Activated naive CD8-positive, alpha-beta T cell (primary cell): ENCODE measurements around the gene RIN1.
A peak's percentile ranks its signal among the peaks of the same experiment; 100 is the strongest.
"Not testable (repeated sequence)": the region's sequence is repeated elsewhere in the genome, so short reads cannot be mapped to it uniquely, and the experiment has no call there.

Source experiments
- H3K27ac Mint-ChIP-seq: one replicate; pipeline ENCODE4 v1.8.0; 2021; ENCODE audit warnings: mixed read lengths
- H3K27me3 Mint-ChIP-seq: one replicate; pipeline ENCODE4 v1.8.0; 2021; ENCODE audit warnings: mixed read lengths
- H3K36me3 Mint-ChIP-seq: one replicate; pipeline ENCODE4 v1.8.0; 2021; ENCODE audit warnings: mixed read lengths
- H3K4me1 Mint-ChIP-seq: one replicate; pipeline ENCODE4 v1.8.0; 2021; ENCODE audit warnings: low read depth, mixed read lengths
- H3K4me3 Mint-ChIP-seq: one replicate; pipeline ENCODE4 v1.8.0; 2021; ENCODE audit warnings: mild to moderate bottlenecking, mixed read lengths
- H3K9me3 Mint-ChIP-seq: one replicate; pipeline ENCODE4 v1.8.0; 2021; ENCODE audit warnings: low read depth, mixed read lengths

The RIN1 gene

DNA sequence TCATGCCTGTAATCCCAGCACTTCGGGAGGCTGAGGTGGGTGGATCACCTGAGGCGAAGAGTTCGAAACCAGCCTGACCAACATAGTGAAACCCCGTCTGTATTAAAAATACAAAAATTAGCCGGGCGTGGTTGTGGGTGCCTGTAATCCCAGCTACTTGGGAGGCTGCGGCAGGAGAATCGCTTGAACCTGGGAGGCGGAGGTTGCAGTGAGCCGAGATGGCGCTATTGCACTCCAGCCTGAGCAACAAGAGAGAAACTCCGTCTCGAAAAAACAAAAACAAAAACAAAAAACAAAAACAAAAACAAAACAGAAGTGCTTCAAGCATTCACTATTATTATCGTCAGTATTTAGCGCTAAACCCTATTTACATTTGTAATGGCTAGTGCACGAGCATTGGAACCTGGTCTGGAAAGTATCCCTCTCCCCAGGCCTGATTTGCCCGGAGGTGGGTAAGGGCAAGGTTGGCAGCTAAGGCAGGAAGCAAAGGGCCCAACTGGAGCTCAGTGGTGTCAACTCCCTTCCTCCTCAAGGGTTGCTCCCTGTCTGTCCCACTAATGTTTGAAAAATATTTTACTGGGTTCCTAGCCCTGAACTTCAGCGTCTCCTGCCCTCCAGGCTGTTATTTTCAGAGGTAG is 25.3 kb downstream of the RIN1 start:
- not testable (repeated sequence) for H3K27ac Mint-ChIP-seq, H3K27me3 Mint-ChIP-seq, H3K36me3 Mint-ChIP-seq, H3K4me3 Mint-ChIP-seq, H3K9me3 Mint-ChIP-seq
- peaks cover 29% of the 10 kb centered on the region for H3K4me1 Mint-ChIP-seq

DNA sequence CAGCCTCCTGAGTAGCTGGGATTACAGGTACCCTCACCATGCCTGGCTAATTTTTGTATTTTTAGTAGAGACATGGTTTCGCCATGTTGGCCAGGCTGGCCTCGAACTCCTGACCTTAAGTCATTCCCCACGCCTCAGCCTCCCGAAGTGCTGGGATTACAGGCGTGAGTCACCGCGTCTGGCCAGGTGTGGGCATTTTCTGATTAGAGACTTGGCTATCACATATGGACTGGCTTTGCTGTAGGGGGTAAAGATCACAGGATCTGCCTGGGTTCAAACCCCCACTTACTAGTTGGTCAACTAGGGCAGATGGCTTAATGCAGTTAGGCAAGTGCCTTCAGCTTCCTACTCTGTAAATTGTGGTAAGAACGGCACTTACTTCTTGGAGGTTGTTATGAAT is 25.9 kb downstream of the RIN1 start:
- H3K4me1 Mint-ChIP-seq, result peaks cover 23% of the 10 kb centered on the region
- no peaks in the 10 kb centered on the region for H3K36me3 Mint-ChIP-seq
- H3K27ac Mint-ChIP-seq, result no peak overlapping the region
- peaks cover 1% of the 10 kb centered on the region for H3K27me3 Mint-ChIP-seq
- H3K4me3 Mint-ChIP-seq, result no peak overlapping the region
- H3K9me3 Mint-ChIP-seq, result no peaks in the 10 kb centered on the region

DNA sequence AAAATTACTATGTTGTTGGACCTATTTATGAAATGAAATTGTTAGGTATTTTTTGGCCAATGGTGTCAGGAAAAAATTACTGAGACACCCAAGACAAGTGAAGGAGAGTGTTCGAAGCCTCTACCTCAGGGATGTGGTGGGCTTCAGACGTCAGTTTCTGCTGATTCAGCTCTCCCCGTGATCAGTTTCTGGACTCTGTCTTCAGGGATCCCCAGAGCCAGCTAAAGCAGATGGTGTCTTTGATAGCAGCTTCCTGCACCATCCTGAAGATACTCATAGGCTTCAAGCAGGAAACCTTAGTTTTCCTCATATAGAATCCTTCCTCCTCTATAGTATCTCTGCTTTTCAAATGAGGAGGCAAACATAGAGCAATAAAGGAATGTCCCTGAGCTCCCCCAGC is 26.8 kb downstream of the RIN1 start:
- no peaks in the 10 kb centered on the region for H3K9me3 Mint-ChIP-seq

GRCh38 chr11:66302656-66303055 is 33.6 kb downstream of the RIN1 start:
- Mint-ChIP-seq H3K27me3 (peaks cover under 1% of the 10 kb centered on the region), H3K36me3 (no peaks in the 10 kb centered on the region), H3K9me3 (no peaks in the 10 kb centered on the region), H3K27ac (no peak overlapping the region), H3K4me3 (no peak overlapping the region), H3K4me1 (no peaks in the 10 kb centered on the region)

More for the DNA sequence above, 26.8 kb downstream of the RIN1 start:
- Mint-ChIP-seq H3K36me3 (no peaks in the 10 kb centered on the region), H3K27ac (no peak overlapping the region), H3K27me3 (peaks cover 1% of the 10 kb centered on the region), H3K4me3 (no peak overlapping the region), H3K4me1 (peaks cover 16% of the 10 kb centered on the region)

DNA sequence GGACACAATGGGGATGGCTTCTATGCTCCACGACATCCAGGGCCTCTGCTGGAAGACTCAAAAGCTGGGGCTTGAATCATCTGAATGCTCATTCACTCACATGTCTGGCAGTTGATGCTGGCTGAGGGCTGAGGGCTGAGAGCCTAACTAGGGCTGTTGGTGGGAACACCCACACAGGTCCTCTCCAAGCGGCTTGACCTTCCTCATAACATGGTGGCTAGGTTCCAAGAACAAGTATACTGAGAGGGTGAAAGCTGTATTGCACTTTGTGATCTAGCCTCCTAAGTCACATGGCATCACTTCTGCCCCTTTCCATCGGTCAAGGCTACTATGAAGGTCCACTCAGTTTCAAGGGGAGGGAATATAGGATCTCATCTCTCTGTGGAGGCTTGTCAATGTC is 37.0 kb downstream of the RIN1 start:
- Mint-ChIP-seq H3K27me3 (no peaks in the 10 kb centered on the region), H3K4me3 (no peak overlapping the region), H3K27ac (no peak overlapping the region), H3K36me3 (no peaks in the 10 kb centered on the region), H3K4me1 (no peaks in the 10 kb centered on the region), H3K9me3 (no peaks in the 10 kb centered on the region)

GRCh38 chr11:66297610-66298009 is 38.6 kb downstream of the RIN1 start:
- Mint-ChIP-seq H3K9me3 (no peaks in the 10 kb centered on the region), H3K27ac (no peak overlapping the region), H3K4me3 (no peak overlapping the region), H3K4me1 (peaks cover 4% of the 10 kb centered on the region), H3K36me3 (peaks cover 4% of the 10 kb centered on the region), H3K27me3 (peaks cover 9% of the 10 kb centered on the region)

- Mint-ChIP-seq H3K27me3 (peaks cover 12% of the 10 kb centered on the region), H3K27ac (no peak overlapping the region), H3K9me3 (no peaks in the 10 kb centered on the region), H3K4me1 (peaks cover 18% of the 10 kb centered on the region), H3K4me3 (no peak overlapping the region), H3K36me3 (peaks cover 4% of the 10 kb centered on the region)
Measured at GRCh38 chr11:66294626-66295620, 41.3 kb downstream of the RIN1 start.

DNA sequence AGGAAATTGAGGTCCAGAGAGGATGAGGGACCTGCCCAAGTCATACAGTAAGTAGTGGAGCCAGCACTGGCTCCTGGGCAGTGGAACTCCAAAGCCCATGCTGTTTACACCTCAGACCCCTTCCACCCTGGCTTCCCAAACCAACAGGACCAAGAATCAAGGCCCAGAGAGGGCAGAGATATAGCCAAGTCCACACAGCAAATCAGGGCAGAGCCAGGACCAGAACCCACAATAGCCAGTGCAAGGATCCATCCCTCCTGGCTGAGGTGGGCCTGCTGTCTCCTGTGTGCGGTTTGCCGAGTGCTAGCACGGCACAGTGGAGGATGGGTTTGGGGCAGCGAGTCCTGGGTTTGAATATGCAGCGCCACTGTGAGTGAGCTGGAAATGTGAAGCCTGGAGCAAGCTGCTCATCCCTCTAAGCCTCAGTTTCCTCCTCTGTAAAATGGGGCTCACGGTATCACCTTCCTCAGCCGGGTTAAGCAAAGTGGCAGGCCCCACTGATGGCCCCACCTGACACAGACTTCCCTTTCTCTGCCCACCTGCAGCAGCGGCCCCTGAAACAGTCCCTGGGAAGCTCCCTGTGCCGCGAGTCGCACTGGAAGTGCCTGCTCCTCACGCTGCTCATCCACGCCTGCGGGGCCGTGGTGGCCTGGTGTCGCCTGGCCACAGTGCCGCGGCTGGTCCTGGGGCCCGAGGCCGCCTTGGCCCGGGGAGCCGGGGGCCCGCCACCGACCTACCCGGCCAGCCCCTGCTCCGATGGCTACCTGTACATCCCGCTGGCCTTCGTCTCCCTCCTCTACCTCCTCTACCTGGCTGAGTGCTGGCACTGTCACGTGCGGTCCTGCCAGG is 42.2 kb downstream of the RIN1 start:
- no peak overlapping the region for H3K27ac Mint-ChIP-seq
- H3K36me3 Mint-ChIP-seq, result peaks cover 4% of the 10 kb centered on the region
- peaks cover 26% of the 10 kb centered on the region for H3K4me1 Mint-ChIP-seq
- H3K4me3 Mint-ChIP-seq, result peak overlapping the region; percentile 47
- H3K9me3 Mint-ChIP-seq, result no peaks in the 10 kb centered on the region
- peaks cover 12% of the 10 kb centered on the region for H3K27me3 Mint-ChIP-seq

- H3K4me1 Mint-ChIP-seq, result peaks cover 26% of the 10 kb centered on the region
- peak overlapping the region; percentile 47 for H3K4me3 Mint-ChIP-seq
- no peaks in the 10 kb centered on the region for H3K9me3 Mint-ChIP-seq
- peaks cover 4% of the 10 kb centered on the region for H3K36me3 Mint-ChIP-seq
- no peak overlapping the region for H3K27ac Mint-ChIP-seq
- H3K27me3 Mint-ChIP-seq, result peaks cover 12% of the 10 kb centered on the region
Measured at GRCh38 chr11:66293352-66293751, 42.9 kb downstream of the RIN1 start.

DNA sequence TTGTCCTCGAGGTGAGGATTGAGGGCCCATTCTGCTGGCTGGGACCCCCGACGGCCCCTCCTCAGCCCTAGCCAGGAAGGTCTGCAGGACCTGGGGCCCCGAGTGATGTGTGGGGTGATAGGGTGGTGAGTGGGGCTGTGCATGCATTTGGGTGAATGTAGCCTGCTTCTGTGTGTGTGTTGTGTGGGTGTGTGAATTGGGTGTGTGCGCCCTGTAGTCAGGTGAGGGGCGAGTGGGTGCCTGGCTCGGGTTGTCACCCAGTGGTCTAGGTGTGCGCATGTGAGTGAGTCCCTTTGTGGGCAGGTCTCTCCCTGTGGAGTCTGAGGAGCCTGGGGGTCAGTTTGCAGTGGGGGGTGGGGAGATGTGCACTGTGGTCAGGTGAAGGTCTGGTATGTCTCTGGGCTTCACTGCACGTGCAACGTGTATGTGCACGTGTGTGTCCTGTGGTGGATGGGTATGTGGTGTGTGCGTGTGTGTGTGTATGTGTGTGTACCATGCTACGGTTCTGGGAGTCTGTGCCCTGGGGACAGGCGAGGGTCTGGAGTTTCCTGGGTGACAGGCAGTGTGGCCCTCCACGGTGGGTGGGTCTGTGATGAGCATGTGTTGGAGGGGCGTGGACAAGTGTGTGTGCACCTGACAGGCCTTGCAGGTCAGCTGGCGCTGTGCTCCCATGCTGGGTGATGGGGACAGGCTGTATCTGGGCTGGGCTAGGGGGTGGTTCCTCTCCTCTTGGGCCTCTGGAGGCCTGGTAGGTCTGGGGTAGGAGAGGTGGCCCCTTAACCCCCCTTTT is 43.5 kb downstream of the RIN1 start:
- Mint-ChIP-seq H3K4me3 (peak overlapping the region; percentile 81), H3K4me1 (peaks cover 26% of the 10 kb centered on the region), H3K36me3 (peaks cover 4% of the 10 kb centered on the region), H3K9me3 (no peaks in the 10 kb centered on the region), H3K27ac (peak overlapping the region; percentile 17), H3K27me3 (peaks cover 12% of the 10 kb centered on the region)

- Mint-ChIP-seq H3K4me1 (peaks cover 29% of the 10 kb centered on the region), H3K27ac (peak within 1 kb of the TSS; percentile 17), H3K9me3 (no peaks in the 10 kb centered on the region), H3K4me3 (peak within 1 kb of the TSS; percentile 90), H3K36me3 (peaks cover 4% of the 10 kb centered on the region), H3K27me3 (peaks cover 12% of the 10 kb centered on the region)
Measured at GRCh38 chr11:66291706-66292542, 44.3 kb downstream of the RIN1 start, which contains the start of gene TMEM151A. Gene TMEM151A, plus strand, starts transcription at chr11:66291894. Its CDS starts 120 bp downstream, at chr11:66292014.

- Mint-ChIP-seq H3K4me1 (peaks cover 32% of the 10 kb centered on the region), H3K27ac (no peak overlapping the region), H3K9me3 (no peaks in the 10 kb centered on the region), H3K4me3 (peak overlapping the region; percentile 27), H3K36me3 (peaks cover 4% of the 10 kb centered on the region), H3K27me3 (peaks cover 12% of the 10 kb centered on the region)
Measured at GRCh38 chr11:66291303-66291705, 44.9 kb downstream of the RIN1 start.

DNA sequence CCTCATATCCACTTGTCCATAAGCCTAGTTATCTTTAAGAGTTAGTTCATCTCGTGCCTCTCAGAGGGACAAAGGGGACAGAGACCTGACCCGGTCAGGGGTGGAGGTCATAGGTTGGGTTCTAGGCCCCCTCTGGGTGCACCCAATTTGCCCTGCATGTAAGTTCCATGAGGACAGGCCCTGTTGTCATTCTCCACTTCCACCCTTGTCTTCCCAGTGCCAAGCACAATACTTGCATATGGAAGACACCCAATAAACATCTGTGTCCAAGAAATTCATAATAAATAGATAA is 46.0 kb downstream of the RIN1 start:
- Mint-ChIP-seq H3K4me3 (peak overlapping the region; percentile 90), H3K27ac (no peak overlapping the region), H3K36me3 (peaks cover 4% of the 10 kb centered on the region), H3K4me1 (peaks cover 32% of the 10 kb centered on the region), H3K9me3 (no peaks in the 10 kb centered on the region), H3K27me3 (peaks cover 12% of the 10 kb centered on the region)
